ENCODE results near the gene CDK19.

The CDK19 gene

DNA sequence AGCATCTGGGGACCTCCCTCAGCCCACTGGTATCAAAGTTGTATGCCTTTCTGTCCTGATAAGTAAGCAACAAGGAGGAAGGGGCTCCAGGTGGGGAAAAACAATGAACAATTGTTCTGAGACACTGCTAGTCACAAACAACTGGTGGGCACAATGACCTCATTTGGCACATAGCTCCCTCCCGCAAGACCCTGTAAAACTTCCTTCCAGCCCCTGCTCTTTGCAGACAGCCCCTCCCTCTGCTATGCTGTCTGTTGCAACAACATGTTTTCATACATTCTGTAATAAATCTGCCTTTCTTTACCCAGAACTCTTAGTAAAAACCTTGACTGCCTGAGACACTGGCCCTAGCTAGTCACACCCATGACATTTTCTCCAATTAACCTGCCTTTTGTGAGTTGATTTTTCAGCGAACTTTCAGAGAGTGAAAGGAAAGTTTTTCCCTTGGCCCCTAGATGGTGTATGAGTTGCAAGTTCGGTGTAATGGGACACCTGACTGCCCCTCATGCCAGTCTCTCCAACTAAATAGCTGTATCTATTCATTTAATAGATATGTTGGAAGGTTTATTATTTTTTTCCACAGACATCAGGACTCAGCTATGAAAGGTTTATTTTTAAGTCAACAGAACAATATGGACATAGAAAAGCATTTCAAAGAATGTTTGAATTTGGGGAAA is 196.5 kb downstream of the CDK19 start:
- TF ChIP-seq, protein P1, sequence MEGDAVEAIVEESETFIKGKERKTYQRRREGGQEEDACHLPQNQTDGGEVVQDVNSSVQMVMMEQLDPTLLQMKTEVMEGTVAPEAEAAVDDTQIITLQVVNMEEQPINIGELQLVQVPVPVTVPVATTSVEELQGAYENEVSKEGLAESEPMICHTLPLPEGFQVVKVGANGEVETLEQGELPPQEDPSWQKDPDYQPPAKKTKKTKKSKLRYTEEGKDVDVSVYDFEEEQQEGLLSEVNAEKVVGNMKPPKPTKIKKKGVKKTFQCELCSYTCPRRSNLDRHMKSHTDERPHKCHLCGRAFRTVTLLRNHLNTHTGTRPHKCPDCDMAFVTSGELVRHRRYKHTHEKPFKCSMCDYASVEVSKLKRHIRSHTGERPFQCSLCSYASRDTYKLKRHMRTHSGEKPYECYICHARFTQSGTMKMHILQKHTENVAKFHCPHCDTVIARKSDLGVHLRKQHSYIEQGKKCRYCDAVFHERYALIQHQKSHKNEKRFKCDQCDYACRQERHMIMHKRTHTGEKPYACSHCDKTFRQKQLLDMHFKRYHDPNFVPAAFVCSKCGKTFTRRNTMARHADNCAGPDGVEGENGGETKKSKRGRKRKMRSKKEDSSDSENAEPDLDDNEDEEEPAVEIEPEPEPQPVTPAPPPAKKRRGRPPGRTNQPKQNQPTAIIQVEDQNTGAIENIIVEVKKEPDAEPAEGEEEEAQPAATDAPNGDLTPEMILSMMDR (IDR thresholded peaks at IDR 0.05; ENCODE audit: low read depth, low read length): no peak
- peak; percentile 23 for DNase-seq (ENCODE audit: low read depth)
- H3K4me3 ChIP-seq (ENCODE audit: low read depth, low read length): no peak overlapping the region

DNA sequence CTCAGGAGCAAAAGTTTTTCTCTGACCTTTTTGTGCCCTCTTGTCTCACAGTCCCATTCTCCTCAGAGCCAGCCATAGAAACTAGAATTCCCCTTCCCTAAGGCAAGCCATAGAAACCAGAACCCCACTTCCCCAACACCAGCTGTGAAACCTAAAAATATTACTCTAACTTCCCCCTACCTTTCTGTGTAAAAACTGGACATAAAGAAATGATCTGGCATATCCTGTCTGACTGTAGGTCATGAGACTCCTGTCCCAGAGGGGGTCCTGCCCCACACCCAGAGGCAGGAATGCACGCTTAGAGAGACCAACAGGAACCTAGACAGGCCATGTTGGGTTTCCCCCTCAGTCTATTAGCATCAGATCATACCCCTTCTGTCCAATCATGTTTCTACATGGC is 198.2 kb downstream of the CDK19 start:
- no peak for DNase-seq (ENCODE audit: low read depth)
- no peak overlapping the region for H3K4me3 ChIP-seq (ENCODE audit: low read depth, low read length)
- no peak for TF ChIP-seq MYC (IDR thresholded peaks at IDR 0.05; ENCODE audit: low read depth, low read length)
- no peak for TF ChIP-seq MAX (IDR thresholded peaks at IDR 0.05; ENCODE audit: low read depth, low read length)
- TF ChIP-seq POLR2A (IDR thresholded peaks at IDR 0.05; ENCODE audit: extremely low read depth, insufficient read length): no peak
- TF ChIP-seq, protein P1 (IDR thresholded peaks at IDR 0.05; ENCODE audit: low read depth, low read length): no peak

DNA sequence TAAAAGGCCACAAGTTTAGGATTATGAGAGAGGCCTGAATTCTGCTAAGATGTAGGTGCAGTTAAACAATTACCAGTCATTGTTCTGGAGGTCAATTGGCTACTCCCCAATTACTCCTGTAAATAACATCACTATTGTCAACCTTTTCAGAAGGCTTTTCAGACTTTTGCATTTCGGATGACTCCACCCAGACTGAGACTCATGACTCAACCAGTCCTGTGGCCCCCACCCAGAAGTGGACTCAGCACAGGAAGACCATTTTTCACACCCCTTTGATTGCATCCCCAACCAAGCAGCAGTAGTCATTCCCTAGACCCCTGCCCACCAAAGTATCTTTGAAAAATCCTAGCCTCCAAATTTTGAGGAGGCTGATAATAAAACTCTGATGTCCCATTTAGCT is 199.5 kb downstream of the CDK19 start:
- DNase-seq (ENCODE audit: low read depth): no peak
- no peak overlapping the region for H3K4me3 ChIP-seq (ENCODE audit: low read depth, low read length)
- TF ChIP-seq MYC (IDR thresholded peaks at IDR 0.05; ENCODE audit: low read depth, low read length): no peak
- TF ChIP-seq MAX (IDR thresholded peaks at IDR 0.05; ENCODE audit: low read depth, low read length): no peak
- TF ChIP-seq POLR2A (IDR thresholded peaks at IDR 0.05; ENCODE audit: extremely low read depth, insufficient read length): no peak
- TF ChIP-seq, protein P1 (IDR thresholded peaks at IDR 0.05; ENCODE audit: low read depth, low read length): no peak

GRCh38 chr6:110614586-110614985 is 200.7 kb downstream of the CDK19 start:
- no peak for DNase-seq (ENCODE audit: low read depth)
- no peak overlapping the region for H3K4me3 ChIP-seq (ENCODE audit: low read depth, low read length)
- TF ChIP-seq, protein P1 (IDR thresholded peaks at IDR 0.05; ENCODE audit: low read depth, low read length): no peak
- no peak for TF ChIP-seq MYC (IDR thresholded peaks at IDR 0.05; ENCODE audit: low read depth, low read length)
- TF ChIP-seq POLR2A (IDR thresholded peaks at IDR 0.05; ENCODE audit: extremely low read depth, insufficient read length): no peak
- no peak for TF ChIP-seq MAX (IDR thresholded peaks at IDR 0.05; ENCODE audit: low read depth, low read length)

DNA sequence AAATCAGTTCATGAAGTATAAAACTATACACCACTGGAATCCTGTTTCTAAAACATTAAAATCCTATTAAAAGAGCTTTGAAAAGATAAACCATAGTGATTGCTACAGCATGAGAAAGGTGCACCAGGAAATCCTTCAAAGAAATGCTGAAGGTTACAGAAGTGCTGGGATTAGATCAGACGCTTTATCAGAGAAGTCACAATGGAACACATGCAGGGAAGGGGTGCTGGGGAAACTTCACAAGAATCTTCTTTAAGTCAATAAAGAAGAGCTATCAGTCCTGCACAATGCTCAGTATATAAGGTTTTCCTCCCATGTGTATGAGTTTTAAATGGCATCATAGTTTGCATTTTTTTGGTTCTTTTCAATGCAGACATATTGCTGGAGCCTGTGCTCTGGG is 201.2 kb downstream of the CDK19 start:
- H3K4me3 ChIP-seq (ENCODE audit: low read depth, low read length): no peak overlapping the region
- DNase-seq (ENCODE audit: low read depth): no peak
- no peak for TF ChIP-seq MYC (IDR thresholded peaks at IDR 0.05; ENCODE audit: low read depth, low read length)
- TF ChIP-seq, protein P1 (IDR thresholded peaks at IDR 0.05; ENCODE audit: low read depth, low read length): no peak
- TF ChIP-seq POLR2A (IDR thresholded peaks at IDR 0.05; ENCODE audit: extremely low read depth, insufficient read length): no peak
- no peak for TF ChIP-seq MAX (IDR thresholded peaks at IDR 0.05; ENCODE audit: low read depth, low read length)

DNA sequence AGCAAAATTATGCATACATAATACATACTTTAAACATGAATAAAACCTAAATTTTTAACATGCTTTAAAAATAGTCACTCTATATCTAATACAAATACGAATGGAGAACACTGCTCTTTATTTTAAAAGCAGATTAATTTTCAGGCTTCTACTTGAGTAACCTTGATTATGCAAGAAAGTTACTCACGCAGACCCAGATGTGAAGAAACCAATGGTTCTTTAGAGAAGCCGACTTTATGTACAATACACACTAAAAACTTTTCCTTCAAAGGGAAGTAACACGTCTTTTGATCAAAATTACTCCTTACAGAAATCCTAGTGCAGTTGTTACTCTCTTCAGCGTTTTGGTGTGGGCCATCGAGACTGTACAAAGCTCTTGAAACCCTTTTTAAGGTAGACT is 201.9 kb downstream of the CDK19 start:
- no peak for TF ChIP-seq MYC (IDR thresholded peaks at IDR 0.05; ENCODE audit: low read depth, low read length)
- TF ChIP-seq, protein P1 (IDR thresholded peaks at IDR 0.05; ENCODE audit: low read depth, low read length): no peak
- TF ChIP-seq POLR2A (IDR thresholded peaks at IDR 0.05; ENCODE audit: extremely low read depth, insufficient read length): no peak
- no peak for TF ChIP-seq MAX (IDR thresholded peaks at IDR 0.05; ENCODE audit: low read depth, low read length)
- peak; percentile 70 for DNase-seq (ENCODE audit: low read depth)
- no peak overlapping the region for H3K4me3 ChIP-seq (ENCODE audit: low read depth, low read length)

All from NB4 (cell line).